Measurements from ENCODE around the gene DAB2IP. TPM values are rescaled to one million over a fixed set of nuclear protein-coding genes. Genes with fewer than 3 reads are reported as not detected.

Gene DAB2IP
- total RNA-seq, 1 experiment from 2014 or later: 17.0 TPM

DNA sequence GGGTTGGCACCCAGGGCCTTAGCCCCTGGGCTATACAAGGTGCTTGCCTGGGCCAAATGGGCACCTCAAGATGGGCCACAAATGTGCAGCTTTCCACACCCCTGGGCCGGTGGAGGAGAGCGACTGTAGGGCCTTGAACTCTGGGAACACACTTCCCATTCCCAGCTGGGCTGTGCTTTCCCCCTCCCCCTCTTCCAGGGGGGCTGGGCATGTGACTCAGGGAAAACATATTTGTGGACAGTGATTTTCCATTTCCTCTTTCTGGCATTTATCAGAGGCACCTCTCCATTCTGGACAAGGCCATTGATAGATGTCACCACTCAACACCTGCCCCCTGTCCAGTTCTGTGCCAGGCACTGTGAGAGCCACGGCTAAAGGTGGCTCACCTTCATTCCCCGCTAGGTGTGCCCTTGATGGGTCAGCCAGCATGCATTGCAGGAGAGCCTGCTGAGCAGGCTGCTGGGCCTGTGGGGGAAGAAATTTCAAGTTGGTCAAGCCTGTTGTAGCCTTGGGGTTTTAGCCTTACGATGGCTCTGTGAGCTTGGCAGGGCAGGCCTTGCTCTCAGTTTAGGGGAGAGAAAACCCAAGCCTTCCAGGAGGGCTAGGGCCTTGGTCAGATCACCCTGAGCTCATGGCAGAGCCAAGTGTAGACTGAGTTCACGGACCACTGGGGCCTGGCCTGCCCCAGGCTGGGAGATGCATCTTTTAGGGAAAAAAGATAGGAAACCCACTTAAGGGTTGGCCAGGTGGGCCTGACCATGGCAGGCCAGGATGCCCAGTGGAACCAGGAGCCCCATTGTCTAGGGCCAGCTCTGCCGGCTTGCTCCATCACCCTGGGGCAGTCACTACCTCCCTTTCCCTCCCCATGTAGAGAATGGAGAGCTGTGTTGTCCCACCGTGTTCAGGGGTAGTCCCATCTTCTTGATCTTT, 113.9 kb downstream of the DAB2IP start:
- CTCF ChIA-PET: interaction anchor here (0.5 to 1.2 kb wide), 6 partner anchors 15 to 172 kb away, joined by 3 to 4 read pairs (median 3); no protein-coding TSS in a partner anchor
- H3K4me3 Mint-ChIP-seq (ENCODE audit: unreplicated experiment): no peak overlapping the region
- H3K4me1 Mint-ChIP-seq (ENCODE audit: insufficient read depth, unreplicated experiment): peaks cover 6% of the 10 kb centered on the region

DNA sequence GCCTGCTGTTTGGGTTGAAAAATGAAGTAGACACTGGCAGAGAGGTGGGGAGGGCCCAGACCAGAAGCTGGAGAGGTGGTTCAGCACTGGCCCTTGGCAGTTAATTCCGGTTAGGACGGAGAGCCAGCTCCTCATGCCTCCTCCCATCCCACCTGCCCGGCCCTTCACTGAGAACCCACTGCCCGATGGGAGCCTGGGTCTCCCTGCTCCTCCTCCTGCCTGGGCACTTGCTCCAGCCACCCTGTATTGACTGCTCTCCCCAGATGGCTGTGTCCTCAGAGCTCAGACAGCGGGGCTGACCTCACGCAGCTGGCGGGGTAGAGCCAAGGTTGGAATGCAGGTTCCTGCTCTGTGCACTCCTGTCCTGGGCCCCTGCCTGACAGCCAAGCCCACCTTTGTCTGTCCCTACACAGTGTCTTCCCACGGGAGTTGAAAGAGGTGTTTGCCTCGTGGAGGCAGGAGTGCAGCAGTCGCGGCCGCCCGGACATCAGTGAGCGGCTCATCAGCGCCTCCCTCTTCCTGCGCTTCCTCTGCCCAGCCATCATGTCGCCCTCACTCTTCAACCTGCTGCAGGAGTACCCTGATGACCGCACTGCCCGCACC, 114.7 kb downstream of the DAB2IP start:
- TF ChIP-seq, protein P1, sequence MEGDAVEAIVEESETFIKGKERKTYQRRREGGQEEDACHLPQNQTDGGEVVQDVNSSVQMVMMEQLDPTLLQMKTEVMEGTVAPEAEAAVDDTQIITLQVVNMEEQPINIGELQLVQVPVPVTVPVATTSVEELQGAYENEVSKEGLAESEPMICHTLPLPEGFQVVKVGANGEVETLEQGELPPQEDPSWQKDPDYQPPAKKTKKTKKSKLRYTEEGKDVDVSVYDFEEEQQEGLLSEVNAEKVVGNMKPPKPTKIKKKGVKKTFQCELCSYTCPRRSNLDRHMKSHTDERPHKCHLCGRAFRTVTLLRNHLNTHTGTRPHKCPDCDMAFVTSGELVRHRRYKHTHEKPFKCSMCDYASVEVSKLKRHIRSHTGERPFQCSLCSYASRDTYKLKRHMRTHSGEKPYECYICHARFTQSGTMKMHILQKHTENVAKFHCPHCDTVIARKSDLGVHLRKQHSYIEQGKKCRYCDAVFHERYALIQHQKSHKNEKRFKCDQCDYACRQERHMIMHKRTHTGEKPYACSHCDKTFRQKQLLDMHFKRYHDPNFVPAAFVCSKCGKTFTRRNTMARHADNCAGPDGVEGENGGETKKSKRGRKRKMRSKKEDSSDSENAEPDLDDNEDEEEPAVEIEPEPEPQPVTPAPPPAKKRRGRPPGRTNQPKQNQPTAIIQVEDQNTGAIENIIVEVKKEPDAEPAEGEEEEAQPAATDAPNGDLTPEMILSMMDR (IDR thresholded peaks at IDR 0.05; ENCODE audit: unreplicated experiment): no peak
- no TSS peak for BruUV-seq (replicated peaks)
- POLR2A ChIA-PET: no interaction called here
- Mint-ChIP-seq H3K4me1 (ENCODE audit: insufficient read depth, unreplicated experiment) (peaks cover 6% of the 10 kb centered on the region), H3K4me3 (ENCODE audit: unreplicated experiment) (no peak overlapping the region), H3K36me3 (ENCODE audit: insufficient read depth, unreplicated experiment) (peaks cover 10% of the 10 kb centered on the region), H3K9me3 (ENCODE audit: unreplicated experiment) (no peaks in the 10 kb centered on the region), H3K27ac (ENCODE audit: low read depth, unreplicated experiment) (no peak overlapping the region), H3K27me3 (ENCODE audit: insufficient read depth, unreplicated experiment) (no peaks in the 10 kb centered on the region)
- intact Hi-C loops (cut with micrococcal nuclease): no loop called here
- CTCF ChIA-PET: interaction anchor here (0.7 kb wide), 2 partner anchors 70 to 78 kb away, joined by 3 read pairs; no protein-coding TSS in a partner anchor
- DNase-seq (ENCODE audit: unreplicated experiment): no peak

More for the DNA sequence above, 113.9 kb downstream of the DAB2IP start:
- POLR2A ChIA-PET: no interaction called here
- BruUV-seq (replicated peaks): no TSS peak
- no peak overlapping the region for H3K27ac Mint-ChIP-seq (ENCODE audit: low read depth, unreplicated experiment)
- TF ChIP-seq, protein P1 (IDR thresholded peaks at IDR 0.05; ENCODE audit: unreplicated experiment): no peak
- H3K9me3 Mint-ChIP-seq (ENCODE audit: unreplicated experiment): no peaks in the 10 kb centered on the region
- peak; percentile 25 for DNase-seq (ENCODE audit: unreplicated experiment)
- intact Hi-C loops (cut with micrococcal nuclease): no loop called here
- no peaks in the 10 kb centered on the region for H3K27me3 Mint-ChIP-seq (ENCODE audit: insufficient read depth, unreplicated experiment)
- H3K36me3 Mint-ChIP-seq (ENCODE audit: insufficient read depth, unreplicated experiment): peaks cover 16% of the 10 kb centered on the region

DNA sequence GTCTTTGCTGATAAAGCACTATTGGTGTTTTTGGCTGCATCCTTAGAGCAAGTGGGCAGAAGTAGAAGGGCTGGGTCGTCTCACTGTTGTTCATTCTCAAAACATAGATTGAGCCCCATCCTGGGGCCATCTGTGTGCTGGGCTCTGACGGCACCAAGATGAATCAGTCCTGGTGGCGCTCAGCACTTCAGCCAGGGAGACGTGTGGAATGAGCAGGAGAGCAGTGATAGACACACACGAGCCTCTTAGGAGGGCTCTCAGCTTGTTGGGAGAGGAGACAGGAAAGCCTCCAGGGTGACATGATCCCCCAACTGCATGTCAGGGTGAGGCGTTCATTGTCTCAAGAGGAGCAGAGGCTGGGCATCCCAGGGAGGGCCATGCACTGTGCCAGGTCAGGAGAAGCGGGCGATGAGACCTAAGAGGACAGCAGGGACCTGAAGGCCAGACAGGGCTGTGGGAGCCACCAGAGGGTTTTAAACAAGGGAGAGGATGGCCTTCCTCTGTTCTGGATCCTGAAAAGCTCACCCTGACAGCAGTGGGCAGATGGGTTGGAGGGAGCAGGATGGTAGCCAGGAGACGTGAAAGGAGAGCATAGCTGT, 115.8 kb downstream of the DAB2IP start:
- Mint-ChIP-seq H3K9me3 (ENCODE audit: unreplicated experiment) (no peaks in the 10 kb centered on the region), H3K4me3 (ENCODE audit: unreplicated experiment) (no peak overlapping the region), H3K36me3 (ENCODE audit: insufficient read depth, unreplicated experiment) (peaks cover 10% of the 10 kb centered on the region), H3K27me3 (ENCODE audit: insufficient read depth, unreplicated experiment) (no peaks in the 10 kb centered on the region), H3K4me1 (ENCODE audit: insufficient read depth, unreplicated experiment) (peaks cover 6% of the 10 kb centered on the region), H3K27ac (ENCODE audit: low read depth, unreplicated experiment) (no peak overlapping the region)
- no peak for DNase-seq (ENCODE audit: unreplicated experiment)
- no TSS peak for BruUV-seq (replicated peaks)
- intact Hi-C loops (cut with micrococcal nuclease): no loop called here
- ChIA-PET CTCF (interaction anchor here (0.6 kb wide), 1 partner anchor 220 kb away, joined by 4 read pairs; no protein-coding TSS in a partner anchor), POLR2A (no interaction called here)
- TF ChIP-seq, protein P1 (IDR thresholded peaks at IDR 0.05; ENCODE audit: unreplicated experiment): no peak
